ENCODE measurements around the gene ANTXR1. TPM values are rescaled to one million over a fixed set of nuclear protein-coding genes. Genes with fewer than 3 reads are reported as not detected.

ANTXR1 gene
- total RNA-seq, 2 experiments from 2014 or later = 0.32 TPM; not detected in 1

DNA sequence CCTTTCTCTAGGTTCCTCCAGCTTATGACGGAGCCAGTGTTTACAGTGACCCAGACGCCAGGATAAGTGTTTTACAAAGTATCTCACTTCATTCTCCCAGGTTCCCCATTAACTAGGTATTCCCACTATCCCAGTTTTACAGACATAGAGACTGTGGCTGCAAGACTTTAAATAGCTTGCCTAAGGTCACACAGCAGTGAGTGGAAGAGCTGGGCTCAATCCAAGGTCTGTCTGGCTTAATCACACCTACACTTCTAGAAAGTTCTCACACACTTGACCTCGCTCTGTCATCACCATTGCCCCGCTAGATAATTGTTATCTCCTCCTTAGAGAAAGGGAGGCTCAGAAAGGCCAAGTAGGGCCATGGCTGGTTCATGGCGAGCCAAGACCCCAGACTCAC is 110.2 kb downstream of the ANTXR1 start:
- ChIA-PET POLR2A (no interaction called here), CTCF (no interaction called here)
- peaks cover 2% of the 10 kb centered on the region for H3K4me1 Mint-ChIP-seq
- DNase-seq (no peak), ATAC-seq (no peak)
- no peak overlapping the region for H3K4me3 Mint-ChIP-seq
- H3K36me3 Mint-ChIP-seq (ENCODE audit: low read depth) = no peaks in the 10 kb centered on the region
- intact Hi-C loops (cut with DNase I, micrococcal nuclease) = no loop called here
- peaks cover 3% of the 10 kb centered on the region for H3K27me3 Mint-ChIP-seq
- H3K9me3 Mint-ChIP-seq (ENCODE audit: low read depth) = no peaks in the 10 kb centered on the region
- no peak overlapping the region for H3K27ac Mint-ChIP-seq

DNA sequence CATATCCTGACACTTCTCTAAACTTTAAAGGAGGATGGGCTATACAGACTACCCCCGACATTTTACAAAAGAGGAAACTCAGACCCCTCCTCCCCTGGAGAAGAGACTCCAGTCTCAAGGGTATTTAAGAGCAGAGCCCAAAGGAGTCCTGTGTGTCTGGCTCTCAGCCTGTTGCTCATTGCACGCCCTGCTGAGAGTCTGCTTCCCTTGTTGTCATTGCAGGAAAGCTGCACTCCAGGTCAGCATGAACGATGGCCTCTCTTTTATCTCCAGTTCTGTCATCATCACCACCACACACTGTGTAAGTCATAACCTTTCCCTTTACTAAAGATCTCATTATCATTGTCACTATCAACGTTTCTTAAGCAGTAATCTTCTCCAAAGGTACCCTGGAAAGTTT is 111.4 kb downstream of the ANTXR1 start:
- POLR2A ChIA-PET = no interaction called here
- intact Hi-C loops (cut with DNase I, micrococcal nuclease) = no loop called here
- Mint-ChIP-seq H3K4me1 (peaks cover 2% of the 10 kb centered on the region), H3K4me3 (no peak overlapping the region), H3K27ac (no peak overlapping the region), H3K9me3 (ENCODE audit: low read depth) (no peaks in the 10 kb centered on the region), H3K36me3 (ENCODE audit: low read depth) (no peaks in the 10 kb centered on the region), H3K27me3 (peaks cover 3% of the 10 kb centered on the region)
- ATAC-seq = no peak
- CTCF ChIA-PET = no interaction called here
- no peak for DNase-seq

DNA sequence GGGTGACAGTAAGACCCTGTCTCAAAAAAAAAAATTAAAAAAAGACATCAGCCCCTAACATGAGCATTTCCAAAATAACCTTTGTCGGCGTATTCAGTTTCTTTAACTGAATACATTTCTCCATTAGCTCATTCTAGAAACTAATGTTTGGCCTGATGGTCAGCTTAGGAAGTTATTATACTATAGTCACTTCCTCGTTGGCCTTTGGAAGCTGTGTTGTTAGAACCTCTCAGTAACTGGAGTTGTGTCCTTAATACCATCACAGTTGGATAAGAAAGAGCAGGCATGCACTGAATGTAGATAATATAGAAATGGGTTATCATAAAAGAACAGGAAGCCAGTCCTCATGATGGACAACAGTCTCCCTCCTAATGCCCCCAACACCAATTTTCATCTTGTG is 112.8 kb downstream of the ANTXR1 start:
- intact Hi-C loops (cut with DNase I, micrococcal nuclease) = no loop called here
- ATAC-seq (no peak), DNase-seq (no peak)
- Mint-ChIP-seq H3K4me1 (peaks cover 2% of the 10 kb centered on the region), H3K27ac (no peak overlapping the region), H3K27me3 (peaks cover 6% of the 10 kb centered on the region), H3K4me3 (no peak overlapping the region), H3K36me3 (ENCODE audit: low read depth) (no peaks in the 10 kb centered on the region), H3K9me3 (ENCODE audit: low read depth) (no peaks in the 10 kb centered on the region)
- POLR2A ChIA-PET = no interaction called here
- CTCF ChIA-PET = interaction anchor here (0.7 kb wide), 1 partner anchor 28 kb away, joined by 3 read pairs; no protein-coding TSS in a partner anchor

DNA sequence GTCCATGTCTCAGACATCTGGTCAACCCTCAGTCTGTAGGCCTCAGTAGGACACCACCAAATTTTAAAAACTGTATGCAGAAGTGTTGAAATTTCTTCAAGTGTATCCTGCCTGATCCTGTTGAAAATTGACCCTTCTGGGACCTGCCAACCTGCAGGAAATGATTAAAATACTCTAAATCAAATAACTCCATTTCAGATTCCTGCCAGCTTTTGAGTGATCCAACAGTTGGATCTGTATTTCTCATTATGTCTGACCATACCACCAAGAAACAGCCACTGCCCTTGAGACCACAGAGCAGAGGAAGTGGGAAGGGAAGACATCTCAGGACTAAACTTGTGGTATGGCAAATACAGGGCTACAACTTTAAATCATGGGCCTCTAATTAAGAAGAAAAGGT is 113.4 kb downstream of the ANTXR1 start:
- peaks cover 6% of the 10 kb centered on the region for H3K27me3 Mint-ChIP-seq
- peaks cover 2% of the 10 kb centered on the region for H3K4me1 Mint-ChIP-seq
- no peaks in the 10 kb centered on the region for H3K9me3 Mint-ChIP-seq (ENCODE audit: low read depth)

DNA sequence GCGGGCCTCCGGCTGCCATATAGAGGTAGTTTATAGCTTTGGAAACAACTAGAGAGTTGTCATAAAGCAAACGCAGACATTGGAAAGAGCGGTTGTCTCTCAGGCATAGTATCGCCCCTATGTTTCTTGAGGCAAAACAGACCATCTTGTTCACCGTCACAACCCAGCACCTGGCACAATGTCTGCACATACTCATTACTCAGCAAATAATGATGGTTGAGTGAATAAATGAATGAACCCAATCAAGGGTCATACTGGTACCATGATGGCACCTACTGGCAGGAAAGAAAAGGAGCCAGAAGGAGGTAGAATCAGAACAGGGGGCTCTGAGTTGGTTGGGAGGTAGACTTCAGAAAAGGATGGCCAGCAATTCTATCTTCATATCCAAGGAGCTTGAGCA is 118.5 kb downstream of the ANTXR1 start:
- ATAC-seq (no peak), DNase-seq (no peak)
- Mint-ChIP-seq H3K4me3 (no peak overlapping the region), H3K4me1 (no peaks in the 10 kb centered on the region), H3K27ac (no peak overlapping the region), H3K9me3 (ENCODE audit: low read depth) (no peaks in the 10 kb centered on the region), H3K36me3 (ENCODE audit: low read depth) (no peaks in the 10 kb centered on the region), H3K27me3 (peaks cover 3% of the 10 kb centered on the region)
- CTCF ChIA-PET = no interaction called here
- POLR2A ChIA-PET = no interaction called here
- intact Hi-C loops (cut with DNase I, micrococcal nuclease) = no loop called here

More for the DNA sequence above, 113.4 kb downstream of the ANTXR1 start:
- DNase-seq = no peak
- intact Hi-C loops (cut with DNase I, micrococcal nuclease) = no loop called here
- ChIA-PET POLR2A (no interaction called here), CTCF (no interaction called here)
- Mint-ChIP-seq H3K4me3 (no peak overlapping the region), H3K27ac (no peak overlapping the region), H3K36me3 (ENCODE audit: low read depth) (no peaks in the 10 kb centered on the region)
- no peak for ATAC-seq

DNA sequence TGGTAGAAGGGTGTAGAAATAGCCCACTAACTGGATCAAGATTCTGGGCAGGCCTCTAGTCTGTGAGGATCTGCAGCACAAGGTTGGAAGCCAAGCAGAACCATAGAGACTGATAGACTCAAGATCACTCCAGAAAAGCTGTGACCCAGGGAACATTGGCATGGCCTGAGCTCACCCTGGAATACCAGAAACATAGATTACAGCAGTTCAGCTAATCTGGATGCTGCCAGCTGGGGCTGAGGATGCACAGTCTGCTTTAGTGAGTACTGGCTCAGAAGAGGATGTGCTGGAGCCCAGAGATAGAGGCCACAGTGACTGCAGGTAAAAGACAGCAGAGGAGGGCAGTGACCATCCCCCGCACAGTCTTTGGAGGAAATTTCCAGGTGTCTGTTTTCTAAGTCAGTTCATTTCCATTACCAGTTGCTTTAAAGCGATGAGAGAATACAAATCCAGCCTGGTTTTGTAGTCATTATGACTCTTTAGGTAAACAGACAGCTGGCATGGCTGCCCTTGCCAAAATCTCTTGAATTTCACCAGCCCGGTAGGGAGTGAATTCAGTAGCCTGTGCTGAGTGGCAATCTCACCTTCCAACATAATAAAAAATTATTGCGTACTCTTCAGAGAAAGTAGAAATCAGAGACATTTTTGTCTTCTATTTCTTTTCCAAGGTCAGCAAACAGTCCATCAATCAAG is 119.2 kb downstream of the ANTXR1 start:
- intact Hi-C loops (cut with DNase I, micrococcal nuclease) = no loop called here
- POLR2A ChIA-PET = no interaction called here
- Mint-ChIP-seq H3K36me3 (ENCODE audit: low read depth) (no peaks in the 10 kb centered on the region), H3K27me3 (peaks cover 3% of the 10 kb centered on the region), H3K27ac (no peak overlapping the region), H3K9me3 (ENCODE audit: low read depth) (no peaks in the 10 kb centered on the region), H3K4me3 (no peak overlapping the region), H3K4me1 (no peaks in the 10 kb centered on the region)
- DNase-seq (no peak), ATAC-seq (no peak)
- CTCF ChIA-PET = no interaction called here

DNA sequence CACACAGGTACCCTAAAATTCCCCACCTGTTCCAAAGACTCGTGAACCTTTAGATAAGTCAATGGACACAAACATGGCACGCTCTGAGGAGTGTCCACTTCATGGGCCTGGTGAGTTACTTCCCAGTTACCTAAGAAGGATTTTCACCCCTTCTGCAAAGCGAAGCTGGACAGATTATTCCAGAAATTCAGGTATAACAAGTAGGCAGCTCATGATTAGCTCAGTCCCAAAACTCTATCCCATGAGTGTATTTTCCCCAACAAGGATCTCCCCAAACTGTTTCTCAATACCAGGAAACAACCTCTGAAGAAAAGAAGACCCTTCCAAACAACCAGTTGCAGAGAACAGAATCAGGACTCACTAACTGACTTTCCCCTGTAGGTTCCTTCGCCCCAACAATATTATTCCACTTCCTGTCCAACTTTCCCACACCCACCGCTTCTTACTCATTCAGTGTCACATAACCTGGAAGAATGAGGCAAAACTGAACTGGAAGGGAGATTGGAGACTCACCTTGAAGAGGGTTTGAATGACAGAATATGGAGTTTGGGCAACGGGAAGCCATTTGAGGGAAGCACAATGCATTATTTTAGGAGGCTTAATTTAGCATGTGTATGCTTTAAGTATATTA is 120.1 kb downstream of the ANTXR1 start:
- no peak for ATAC-seq
- POLR2A ChIA-PET = no interaction called here
- no peaks in the 10 kb centered on the region for H3K9me3 Mint-ChIP-seq (ENCODE audit: low read depth)
- no peak overlapping the region for H3K27ac Mint-ChIP-seq
- no peak for DNase-seq
- H3K27me3 Mint-ChIP-seq = peaks cover 3% of the 10 kb centered on the region
- H3K4me1 Mint-ChIP-seq = no peaks in the 10 kb centered on the region
- intact Hi-C loops (cut with DNase I, micrococcal nuclease) = no loop called here
- H3K4me3 Mint-ChIP-seq = no peak overlapping the region
- CTCF ChIA-PET = no interaction called here
- H3K36me3 Mint-ChIP-seq (ENCODE audit: low read depth) = no peaks in the 10 kb centered on the region

DNA sequence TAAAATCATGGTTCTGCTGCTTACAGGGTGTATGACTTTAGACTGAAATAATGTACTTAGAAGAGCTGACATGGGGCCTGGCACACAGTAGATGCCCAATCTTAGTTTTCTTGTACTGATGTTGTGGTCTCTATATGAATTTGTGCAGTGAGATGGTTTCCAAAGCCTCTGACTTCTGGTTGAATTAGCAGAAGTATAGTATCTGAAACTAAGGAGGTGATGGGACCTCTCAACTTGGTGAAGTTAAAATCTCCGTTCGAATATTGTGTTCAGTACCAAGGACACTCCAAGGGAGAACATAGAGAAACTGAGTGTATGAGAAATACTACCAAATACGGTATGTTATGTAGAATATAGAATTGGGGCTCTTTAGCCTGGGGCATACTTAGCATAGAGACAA is 120.9 kb downstream of the ANTXR1 start:
- Mint-ChIP-seq H3K27me3 (peaks cover 3% of the 10 kb centered on the region), H3K36me3 (ENCODE audit: low read depth) (no peaks in the 10 kb centered on the region), H3K9me3 (ENCODE audit: low read depth) (no peaks in the 10 kb centered on the region), H3K4me1 (no peaks in the 10 kb centered on the region), H3K4me3 (no peak overlapping the region), H3K27ac (no peak overlapping the region)
- intact Hi-C loops (cut with DNase I, micrococcal nuclease) = no loop called here
- ATAC-seq (no peak), DNase-seq (no peak)
- ChIA-PET POLR2A (no interaction called here), CTCF (interaction anchor here (0.6 to 1.1 kb wide), 2 partner anchors 18 to 43 kb away, joined by 3 to 5 read pairs; no protein-coding TSS in a partner anchor)

DNA sequence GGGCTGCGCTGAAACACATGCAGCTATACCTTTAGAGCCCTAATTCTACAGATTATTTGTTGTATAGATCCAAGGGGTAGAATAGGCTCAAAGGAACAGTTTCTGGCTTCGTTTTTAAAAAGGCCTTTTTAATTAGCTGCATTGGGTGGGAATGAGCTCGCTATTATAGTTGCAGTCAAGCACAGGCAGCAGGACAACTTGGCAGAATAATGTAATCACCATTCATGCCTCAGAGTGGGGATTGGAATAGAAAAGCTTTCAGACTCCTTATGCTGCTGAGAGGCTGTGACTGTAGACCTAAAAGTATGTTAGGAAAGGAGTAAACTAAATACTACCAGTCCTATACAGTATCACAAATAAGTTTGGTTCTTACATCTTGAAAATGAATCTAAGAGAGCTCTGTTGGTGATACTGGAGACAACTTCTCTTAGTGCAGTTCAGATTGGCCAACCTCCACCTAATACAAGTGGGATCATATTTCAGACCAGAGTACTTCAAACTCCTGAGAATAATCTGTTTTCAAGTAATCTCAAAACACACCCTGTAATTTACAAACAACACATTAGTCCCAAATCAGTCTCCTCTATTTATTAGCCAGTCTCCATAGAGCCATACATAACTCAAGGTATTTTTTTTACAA is 121.4 kb downstream of the ANTXR1 start:
- Mint-ChIP-seq H3K27me3 (peaks cover 3% of the 10 kb centered on the region), H3K27ac (no peak overlapping the region), H3K4me3 (no peak overlapping the region), H3K36me3 (ENCODE audit: low read depth) (no peaks in the 10 kb centered on the region), H3K9me3 (ENCODE audit: low read depth) (no peaks in the 10 kb centered on the region), H3K4me1 (no peaks in the 10 kb centered on the region)
- DNase-seq (no peak), ATAC-seq (no peak)
- ChIA-PET CTCF (interaction anchor here (0.6 to 1.1 kb wide), 2 partner anchors 19 to 44 kb away, joined by 3 to 5 read pairs; no protein-coding TSS in a partner anchor), POLR2A (no interaction called here)
- intact Hi-C loops (cut with DNase I, micrococcal nuclease) = no loop called here

DNA sequence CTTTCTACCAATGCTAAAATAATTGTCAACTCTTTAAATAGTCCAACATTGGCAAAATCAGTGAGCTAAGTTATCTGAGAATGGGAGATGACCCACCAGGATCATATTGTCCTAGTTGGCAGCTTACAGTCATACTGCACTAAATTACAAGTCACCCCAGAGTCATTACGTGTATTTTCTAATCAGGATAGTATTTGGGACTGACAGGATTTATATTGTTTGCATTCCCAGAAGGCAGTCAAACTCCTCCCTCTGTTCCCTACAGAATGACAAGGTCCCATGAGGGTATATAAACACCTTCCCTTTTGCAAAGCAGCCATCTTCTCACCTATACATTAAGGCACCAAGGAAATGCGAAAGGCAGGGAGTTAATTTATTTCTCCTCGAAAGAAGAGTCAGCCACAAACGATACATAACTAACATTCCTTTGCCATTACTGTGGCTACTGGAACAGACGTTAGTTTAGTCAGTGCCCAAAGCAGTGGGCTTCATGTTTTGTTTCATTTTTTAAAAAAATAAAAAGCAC is 125.3 kb downstream of the ANTXR1 start:
- ATAC-seq = no peak
- Mint-ChIP-seq H3K36me3 (ENCODE audit: low read depth) (no peaks in the 10 kb centered on the region), H3K9me3 (ENCODE audit: low read depth) (no peaks in the 10 kb centered on the region), H3K27me3 (peaks cover 4% of the 10 kb centered on the region), H3K4me3 (no peak overlapping the region), H3K4me1 (no peaks in the 10 kb centered on the region), H3K27ac (no peak overlapping the region)
- intact Hi-C loops (cut with DNase I, micrococcal nuclease) = no loop called here
- ChIA-PET POLR2A (no interaction called here), CTCF (no interaction called here)
- DNase-seq = no peak

DNA sequence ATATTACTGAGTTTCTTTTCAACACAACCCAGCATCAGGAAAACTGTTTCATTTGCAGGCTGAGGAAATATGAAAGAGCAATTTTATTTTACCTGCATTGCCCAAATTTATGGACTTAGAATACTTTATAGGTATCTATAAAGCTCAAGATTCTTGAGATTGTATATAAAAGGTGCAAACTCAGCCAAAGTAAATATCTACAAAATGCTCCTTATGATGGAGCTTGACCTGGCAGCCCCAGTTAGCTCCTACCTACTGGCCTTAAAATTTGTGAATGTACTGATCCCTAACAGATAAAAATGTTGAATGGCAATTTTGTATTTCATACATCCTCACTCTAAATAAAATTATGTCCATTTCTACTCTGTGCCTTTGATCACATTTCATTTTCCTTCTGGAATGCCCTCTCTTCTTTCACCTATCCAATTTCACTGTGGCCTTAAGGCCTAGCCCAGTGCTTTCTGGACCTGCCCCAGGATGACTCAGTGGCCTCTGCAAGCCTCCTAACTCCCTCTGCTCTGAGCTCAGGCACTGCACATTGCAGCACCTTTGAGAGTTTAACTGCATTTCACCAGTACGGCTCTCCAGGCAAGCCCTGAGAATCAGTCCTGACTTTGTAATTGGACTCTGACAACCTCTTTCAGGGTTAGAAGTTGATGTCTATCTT is 125.9 kb downstream of the ANTXR1 start:
- ATAC-seq (no peak), DNase-seq (no peak)
- peaks cover 4% of the 10 kb centered on the region for H3K27me3 Mint-ChIP-seq
- ChIA-PET CTCF (no interaction called here), POLR2A (no interaction called here)
- intact Hi-C loops (cut with DNase I, micrococcal nuclease) = no loop called here
- H3K36me3 Mint-ChIP-seq (ENCODE audit: low read depth) = no peaks in the 10 kb centered on the region
- no peak overlapping the region for H3K4me3 Mint-ChIP-seq
- no peaks in the 10 kb centered on the region for H3K4me1 Mint-ChIP-seq
- no peak overlapping the region for H3K27ac Mint-ChIP-seq
- no peaks in the 10 kb centered on the region for H3K9me3 Mint-ChIP-seq (ENCODE audit: low read depth)

Measured in activated CD4-positive, alpha-beta T cell treated with anti-CD3 and anti-CD28 coated beads for 36 hours (primary cell).